ENCODE results near the gene SVEP1.

The SVEP1 gene

DNA sequence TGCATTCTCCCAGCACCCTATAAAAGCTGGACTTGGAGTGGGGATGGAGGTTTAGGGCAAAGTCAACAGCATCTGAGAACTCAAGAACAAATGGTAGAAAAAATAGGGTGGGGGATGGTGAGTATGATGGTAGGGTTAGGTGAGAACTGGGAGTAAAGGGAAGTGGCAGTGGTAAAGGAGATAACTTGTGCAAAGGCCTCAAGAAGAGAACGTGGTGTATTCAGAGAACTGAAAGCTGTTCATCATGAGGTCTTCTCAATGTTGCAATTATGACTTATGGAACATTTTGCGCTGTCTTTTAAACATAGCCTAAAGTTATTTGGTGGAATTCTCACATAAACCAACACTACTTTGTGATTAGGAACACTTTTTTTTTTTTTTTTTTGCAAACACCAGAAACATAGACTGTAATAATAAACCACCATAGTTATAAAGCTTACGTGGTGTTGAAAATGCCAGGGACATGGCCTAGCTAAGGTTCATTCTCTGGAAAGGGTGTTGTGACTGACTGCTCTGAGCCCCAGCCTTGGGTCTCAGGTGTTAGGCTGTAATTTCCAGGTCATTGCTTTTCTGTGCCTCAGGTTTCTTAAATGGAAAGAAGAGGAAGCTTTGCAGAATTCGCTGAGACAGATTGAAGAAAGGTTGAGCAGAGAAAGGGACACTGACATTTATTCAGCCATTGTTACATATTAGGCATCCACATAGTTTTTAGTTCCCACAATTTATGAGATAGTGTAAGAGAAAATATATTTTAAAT, 222.7 kb downstream of the SVEP1 start:
- FAIRE-seq: no peak

DNA sequence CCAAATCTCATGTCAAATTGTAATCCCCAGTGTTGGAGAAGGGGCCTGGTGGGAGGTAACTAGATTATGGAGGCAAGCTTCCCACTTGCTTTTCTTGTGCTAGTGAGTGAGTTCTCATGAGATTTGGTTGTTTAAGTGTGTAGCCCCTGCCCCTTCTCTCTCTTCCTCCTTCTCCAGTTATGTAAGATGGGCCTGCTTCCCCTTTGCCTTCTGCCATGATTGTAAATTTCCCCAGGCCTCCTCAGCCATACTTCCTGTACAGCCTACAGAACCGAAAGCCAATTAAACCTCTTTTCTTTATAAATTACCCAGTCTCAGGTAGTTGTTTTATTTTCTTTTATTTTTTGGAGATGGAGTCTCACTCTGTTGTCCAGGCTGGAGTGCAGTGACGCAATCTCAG, 223.6 kb downstream of the SVEP1 start:
- no peak for FAIRE-seq

- FAIRE-seq: no peak
Observed at GRCh38 chr9:110351009-110351467, 228.5 kb downstream of the SVEP1 start.

GRCh38 chr9:110346325-110346724, 233.2 kb downstream of the SVEP1 start:
- no peak for FAIRE-seq

- FAIRE-seq: no peak
Observed at GRCh38 chr9:110344821-110345220, 234.7 kb downstream of the SVEP1 start.

GRCh38 chr9:110343551-110343950, 236.0 kb downstream of the SVEP1 start:
- FAIRE-seq: no peak

DNA sequence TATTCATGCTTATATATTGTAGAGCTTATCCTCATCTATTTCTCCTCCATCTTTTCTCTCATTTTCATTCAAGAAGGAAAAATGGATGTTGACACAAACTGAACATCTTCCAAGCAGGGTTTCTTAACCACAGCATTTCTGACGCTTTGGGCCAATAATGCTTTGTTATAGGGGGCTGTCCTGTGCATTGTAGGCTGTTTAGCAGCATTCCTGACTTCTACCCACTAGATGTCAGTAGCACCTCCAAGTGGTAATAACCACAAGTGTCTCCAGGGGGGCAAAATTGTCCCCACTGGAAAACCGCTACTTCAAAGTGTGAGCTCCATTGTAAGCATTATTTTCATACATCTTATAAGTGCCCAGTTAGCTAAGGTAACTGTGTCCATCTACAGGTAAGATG, 239.2 kb downstream of the SVEP1 start:
- FAIRE-seq: no peak

GRCh38 chr9:110338143-110338542, 241.4 kb downstream of the SVEP1 start:
- no peak for FAIRE-seq

DNA sequence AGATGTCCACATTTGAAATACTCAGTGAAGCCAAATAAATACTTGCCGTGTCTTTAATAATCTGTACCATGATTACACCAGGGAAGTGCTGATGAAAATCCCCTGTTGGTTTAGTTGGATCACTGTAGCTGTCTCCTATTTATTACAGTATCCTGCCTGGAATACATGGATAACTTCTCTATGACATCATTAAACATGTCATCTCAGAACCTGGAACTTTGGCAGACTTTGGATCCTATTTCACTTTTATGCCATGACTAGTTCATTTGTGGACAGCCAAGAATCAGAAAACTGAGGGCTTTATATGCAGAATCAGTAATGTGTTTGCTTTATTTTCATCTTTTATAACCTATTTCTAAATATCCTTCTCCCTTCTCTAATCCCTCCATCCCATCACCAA, 241.8 kb downstream of the SVEP1 start, which contains the start of gene TXNDC8:
TSS of gene TXNDC8 (minus strand) at position 137 of the 400 bp plus-strand sequence.
- no peak for FAIRE-seq

DNA sequence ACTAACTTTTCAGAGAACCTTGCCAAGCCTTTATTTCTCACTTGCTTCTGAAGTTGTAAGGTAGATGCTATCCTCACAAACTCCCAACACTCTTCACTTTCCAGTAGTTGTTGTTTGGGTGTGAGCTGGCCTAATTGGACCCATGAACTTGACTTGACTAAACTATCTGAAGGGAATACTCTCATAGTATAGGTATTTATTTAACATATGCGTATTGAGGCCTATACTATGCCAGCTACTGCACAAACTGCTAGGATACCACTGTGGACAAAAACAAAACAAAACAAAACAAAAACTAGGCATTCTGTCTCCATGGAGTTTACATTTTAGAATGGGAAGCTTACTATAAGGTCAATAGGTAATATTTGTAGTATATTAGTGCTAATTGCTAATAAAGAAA, 243.2 kb downstream of the SVEP1 start:
- no peak for FAIRE-seq

DNA sequence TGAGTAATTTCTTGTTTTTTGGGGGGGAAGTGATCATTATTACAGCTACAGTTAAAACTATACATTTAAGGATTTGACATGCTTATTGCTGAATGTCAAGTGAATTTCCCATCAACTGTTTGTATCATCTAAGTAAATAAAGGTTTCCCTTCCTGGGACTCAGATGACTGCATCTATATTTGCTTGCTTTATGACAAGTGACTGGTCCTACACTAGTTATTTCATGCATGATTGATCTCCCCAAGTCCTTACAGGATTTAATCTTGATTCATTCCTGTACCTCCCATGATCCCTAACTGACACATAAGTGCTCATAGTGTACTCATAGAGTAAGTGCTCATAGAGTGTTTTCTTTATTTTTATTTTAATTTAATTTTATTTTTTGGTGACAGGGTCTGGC, 244.7 kb downstream of the SVEP1 start:
- FAIRE-seq: no peak

DNA sequence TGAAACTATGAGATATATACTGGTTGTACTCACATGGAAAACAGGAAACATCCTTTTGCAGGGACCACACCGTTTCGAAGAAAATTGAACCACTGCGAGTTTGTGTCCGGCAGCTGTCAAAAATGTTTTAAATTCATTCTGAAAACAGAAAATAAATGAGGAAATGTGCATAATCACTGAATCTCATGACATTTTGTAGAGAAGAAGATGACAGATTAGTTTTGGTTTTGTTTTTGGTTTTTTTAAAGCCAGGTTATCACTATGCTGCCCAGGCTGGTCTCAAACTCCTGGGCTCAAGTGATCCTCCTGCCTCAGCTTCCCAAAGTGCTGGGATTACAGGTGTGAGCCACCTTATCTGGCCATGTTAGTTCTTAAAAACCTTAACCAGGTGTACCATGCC, 245.4 kb downstream of the SVEP1 start:
- no peak for FAIRE-seq

DNA sequence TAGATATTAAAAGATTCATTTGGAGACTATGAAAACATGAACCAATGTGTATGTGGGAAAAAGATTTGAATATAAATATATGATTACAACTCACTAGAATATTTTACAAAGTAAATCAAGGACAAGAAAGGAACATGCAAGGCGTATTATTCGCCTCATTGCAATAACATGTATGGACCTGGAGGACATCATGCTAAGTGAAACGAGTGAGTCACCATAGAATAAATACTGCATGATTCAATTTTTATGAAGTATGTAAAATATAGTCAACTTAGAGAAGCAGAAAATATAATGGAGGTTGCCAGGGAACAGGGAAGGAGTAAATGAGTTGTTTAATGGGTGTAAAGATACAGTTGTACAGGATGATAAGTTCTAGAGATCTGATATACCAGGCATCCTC, 246.8 kb downstream of the SVEP1 start:
- FAIRE-seq: no peak

DNA sequence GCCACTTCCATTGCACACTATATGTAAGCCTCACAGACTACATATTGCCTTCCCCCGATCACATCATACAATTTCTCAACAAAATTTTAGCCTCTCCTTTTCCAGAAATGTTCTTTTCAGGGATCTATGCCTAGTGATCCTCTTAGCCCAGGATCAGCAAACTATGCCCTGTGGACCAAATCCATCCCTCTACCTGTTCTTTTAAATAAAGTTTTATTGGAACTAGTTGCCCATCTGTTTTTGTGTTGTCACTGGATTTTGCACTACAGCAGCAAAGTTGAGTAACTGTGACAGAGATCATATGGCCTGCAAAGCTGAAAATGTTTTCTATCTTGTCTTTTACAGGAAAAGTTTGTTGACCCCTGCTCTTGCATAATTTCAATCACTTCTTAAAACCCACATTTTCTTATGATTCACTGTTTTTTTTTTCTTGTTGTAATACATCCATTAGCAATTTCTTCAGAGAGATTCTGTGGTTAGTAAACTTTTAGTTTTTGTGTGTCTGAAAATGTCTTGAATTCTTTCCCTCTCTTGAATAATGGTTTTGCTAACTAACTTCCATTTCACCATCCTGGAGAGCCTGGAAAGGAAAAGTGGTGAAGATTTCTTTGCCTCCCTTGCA, 248.9 kb downstream of the SVEP1 start:
- no peak for FAIRE-seq

GRCh38 chr9:110329639-110330230, 249.8 kb downstream of the SVEP1 start:
- no peak for FAIRE-seq

DNA sequence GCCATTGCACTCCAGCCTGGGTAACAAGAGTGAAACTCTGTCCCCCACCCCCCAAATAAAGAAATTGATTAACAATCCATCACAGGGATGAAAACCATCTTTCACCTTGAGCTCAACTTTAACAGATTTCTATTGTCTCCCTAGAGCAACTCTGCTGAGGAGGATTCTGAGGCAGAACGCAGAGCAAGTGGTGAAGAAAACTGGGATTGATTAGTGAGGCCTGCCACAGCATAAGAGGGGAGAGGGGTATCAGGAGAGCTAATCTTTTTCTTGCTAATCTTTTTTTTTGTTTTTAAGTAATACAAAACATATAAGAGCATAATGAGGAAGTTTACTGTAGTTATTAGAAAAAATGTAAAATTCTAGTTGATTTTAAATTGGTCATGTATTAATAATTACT, 250.8 kb downstream of the SVEP1 start:
- FAIRE-seq: no peak

DNA sequence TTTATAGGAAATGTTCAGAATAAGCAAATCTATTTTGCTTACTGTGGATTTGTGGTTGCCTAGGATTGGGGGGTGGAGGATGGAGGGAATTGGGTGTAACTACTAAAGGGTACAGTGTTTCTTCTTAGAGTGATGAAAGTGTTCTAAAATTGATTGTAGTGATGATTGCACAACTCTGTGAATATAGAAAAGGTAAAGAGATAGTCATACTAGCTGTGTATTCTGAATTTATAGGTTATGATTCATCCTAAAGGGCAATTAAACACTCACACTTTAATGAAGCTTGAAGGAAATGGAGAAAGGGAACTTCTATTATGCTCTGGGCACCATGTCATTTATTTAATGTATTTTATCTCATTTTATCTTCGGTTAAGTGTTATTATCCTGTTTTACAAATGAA, 251.8 kb downstream of the SVEP1 start:
- no peak for FAIRE-seq

DNA sequence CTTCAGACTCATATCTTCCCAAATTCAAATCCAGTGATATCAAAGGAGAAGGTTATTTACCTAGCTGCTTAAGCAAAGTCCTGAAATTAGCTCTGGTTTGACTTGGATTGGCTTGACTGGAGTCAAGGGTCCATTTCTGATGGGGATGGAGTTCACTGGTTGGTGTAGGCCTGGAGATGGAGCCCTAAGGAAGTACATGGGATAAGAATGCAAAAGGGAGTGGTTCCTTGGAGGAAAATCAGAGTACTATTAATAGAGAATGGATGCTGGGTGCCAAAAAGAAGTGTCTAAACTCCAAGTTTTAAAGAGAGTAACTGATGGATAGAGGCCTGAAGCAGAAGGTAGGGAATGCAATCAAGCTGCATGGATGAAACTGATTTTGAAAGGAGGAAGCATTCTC, 255.7 kb downstream of the SVEP1 start:
- no peak for FAIRE-seq

DNA sequence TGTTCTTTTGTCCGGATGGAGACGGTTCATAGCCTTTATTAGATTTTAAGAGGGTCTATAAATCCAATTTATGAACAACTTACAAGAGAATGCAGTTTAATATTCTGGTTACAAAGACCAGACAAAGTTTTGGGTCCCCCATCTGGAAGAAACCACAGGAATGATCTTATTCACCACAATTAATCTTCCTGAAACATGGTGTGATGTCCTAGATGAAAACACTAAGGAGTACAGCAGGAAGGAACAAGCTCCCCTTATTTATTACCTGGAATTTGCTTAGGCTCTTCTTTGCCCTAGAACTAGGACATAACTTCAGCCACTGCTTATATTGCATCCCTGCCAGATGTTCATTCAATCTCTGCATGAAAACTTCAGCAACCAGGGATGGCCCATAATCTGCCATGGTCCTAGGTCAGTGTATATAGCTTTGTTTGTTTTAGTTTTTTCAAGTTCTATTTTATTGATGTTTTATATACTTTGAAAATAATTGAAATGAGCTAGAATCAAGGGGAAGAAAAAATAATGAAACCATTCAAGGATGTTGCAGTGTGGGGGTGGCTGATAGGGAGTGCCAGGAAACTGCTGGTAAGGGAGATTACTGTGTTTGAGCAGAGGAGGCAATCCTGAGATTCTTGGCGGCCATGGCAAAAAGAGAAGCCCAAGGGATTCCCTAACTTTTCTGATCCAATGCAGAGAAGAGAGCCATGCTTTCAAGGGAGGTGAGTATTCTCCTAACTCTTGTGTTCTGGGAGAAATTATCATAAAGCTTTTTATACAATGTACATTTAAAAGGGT, 258.7 kb downstream of the SVEP1 start:
- no peak for FAIRE-seq

DNA sequence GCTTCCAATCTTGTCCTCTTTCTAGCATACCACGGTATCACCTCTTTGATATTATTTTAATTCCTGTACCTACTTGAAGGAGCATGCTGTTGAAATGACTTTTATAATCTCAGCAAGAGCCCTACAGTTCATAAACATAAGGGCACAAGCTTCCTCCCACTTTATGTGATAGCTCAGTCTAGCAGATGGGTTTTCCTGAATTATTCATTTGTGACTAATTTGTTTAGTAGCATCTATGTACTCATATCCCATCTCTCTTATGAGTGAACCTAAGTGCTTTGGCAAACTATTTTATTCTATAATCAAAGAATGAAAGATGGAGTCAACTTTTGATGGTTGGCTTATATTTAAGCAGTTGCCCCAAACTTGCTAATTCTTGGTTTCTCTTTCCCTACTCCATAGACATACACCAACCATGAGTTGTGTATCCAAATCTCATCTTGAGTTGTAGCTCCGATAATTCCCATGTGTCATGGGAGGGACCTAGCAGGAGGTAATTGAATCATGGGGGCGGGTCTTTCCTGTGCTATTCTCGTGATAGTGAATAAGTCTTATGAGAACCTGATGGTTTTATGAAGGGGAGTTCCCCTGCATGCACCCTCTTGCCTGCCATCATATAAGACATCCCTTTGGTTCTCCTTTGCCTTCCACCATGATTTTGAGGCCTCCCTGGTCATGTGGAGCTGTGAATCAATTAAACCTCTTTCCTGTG, 259.6 kb downstream of the SVEP1 start:
- FAIRE-seq: no peak

DNA sequence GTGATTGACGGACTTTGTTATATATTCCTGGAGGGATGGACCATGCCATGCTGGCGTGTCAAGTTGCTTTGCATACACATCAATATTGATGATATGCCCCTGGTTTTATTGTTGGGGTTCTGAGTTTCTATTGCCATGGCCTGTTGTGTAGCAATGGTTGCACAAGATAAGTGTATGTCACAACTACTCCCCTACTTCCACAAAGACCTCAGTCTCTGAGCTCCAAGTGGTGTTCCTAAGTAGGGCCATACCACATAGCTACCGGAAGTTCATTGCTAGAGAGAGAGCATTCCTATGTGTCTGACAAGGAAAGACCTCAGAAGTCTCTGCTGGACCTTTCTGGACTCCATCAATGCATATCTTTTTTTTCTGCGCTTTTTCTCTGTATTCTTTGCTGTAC, 261.6 kb downstream of the SVEP1 start:
- FAIRE-seq: no peak

DNA sequence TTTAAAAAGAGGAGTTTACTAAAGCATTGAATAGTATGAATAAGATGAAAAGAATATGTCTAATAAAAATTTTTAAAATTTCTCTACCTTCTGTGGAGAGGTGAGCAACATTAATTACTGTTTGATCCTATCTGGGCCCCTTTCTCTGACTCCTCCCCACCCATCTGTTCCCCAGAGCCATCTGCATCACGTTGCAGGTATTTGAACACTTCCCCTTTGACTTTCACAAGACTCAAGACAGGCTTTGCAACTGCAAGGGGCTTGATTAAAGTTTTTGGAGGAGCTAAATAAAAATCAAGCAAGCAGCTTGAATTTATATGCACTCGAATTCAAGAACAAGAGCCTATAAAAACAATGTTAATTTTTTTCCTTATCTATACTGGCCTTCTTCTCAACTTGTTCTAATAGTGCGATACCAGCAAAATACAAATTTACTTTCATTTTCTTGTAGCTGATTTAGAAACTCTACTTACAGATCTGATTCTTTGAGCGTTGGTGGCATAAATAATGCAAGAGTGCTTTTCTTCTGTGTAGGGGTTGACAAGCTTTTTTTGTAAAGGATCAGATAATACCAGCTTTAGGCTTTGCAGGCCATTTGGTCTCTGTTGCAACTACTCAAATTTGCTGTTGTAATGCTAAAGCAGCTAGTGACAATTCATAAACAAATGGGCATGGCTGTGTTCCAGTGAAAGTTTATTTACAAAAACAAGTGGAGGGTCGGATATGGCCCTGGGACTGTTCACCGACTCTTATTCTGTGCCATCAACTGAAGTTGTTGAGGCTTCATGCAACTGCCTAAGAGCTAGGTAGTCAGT, 263.1 kb downstream of the SVEP1 start:
- no peak for FAIRE-seq

All from TTC549 (cell line).